K562 (cell line): ENCODE results near the gene MPIG6B. TPM values are rescaled to one million over a fixed set of nuclear protein-coding genes. Genes with fewer than 3 reads are reported as not detected.

Experiments used
- ATF7 ChIP-seq: fragments of 450-650 bp; IDR thresholded peaks from 2 replicates; pipeline ENCODE4 v1.7.1; 2014; ENCODE audit warnings: mild to moderate bottlenecking, moderate library complexity
- KDM5B ChIP-seq: fragments of 200-600 bp; sonication (generic); IDR thresholded peaks from 2 replicates; pipeline ENCODE4 v1.6.1; 2012; ENCODE audit warnings: low read depth, mild to moderate bottlenecking, moderate library complexity, low read length, control low read depth, inconsistent platforms; ENCODE audit not compliant: insufficient replicate concordance
- KHSRP ChIP-seq: fragments of 450-650 bp; IDR thresholded peaks from 2 replicates; pipeline ENCODE4 v1.6.1; 2017
- MTA2 ChIP-seq: fragments of 450-650 bp; IDR thresholded peaks from 2 replicates; pipeline ENCODE4 v1.6.1; 2016; ENCODE audit warnings: low read depth
- MTA3 ChIP-seq: fragments of 450-650 bp; formaldehyde crosslinking; IDR thresholded peaks from 2 replicates; pipeline ENCODE4 v1.6.1; 2017; ENCODE audit warnings: mild to moderate bottlenecking, borderline replicate concordance
- PHF21A ChIP-seq: fragments of 450-650 bp; IDR thresholded peaks from 2 replicates; pipeline ENCODE4 v1.6.1; 2017; ENCODE audit warnings: low read depth, borderline replicate concordance
- PTBP1 ChIP-seq: fragments of 200-400 bp; formaldehyde crosslinking; IDR thresholded peaks from 2 replicates; pipeline ENCODE4 v1.6.1; 2017; ENCODE audit warnings: low read depth, low read length
- RAD51 ChIP-seq: fragments of 450-650 bp; IDR thresholded peaks from 2 replicates; pipeline ENCODE4 v1.7.1; 2016; ENCODE audit warnings: low read depth, mild to moderate bottlenecking, borderline replicate concordance
- TFAM ChIP-seq: fragments of 250-450 bp; sonication (Bioruptor Pico); conservative IDR thresholded peaks from 2 replicates; pipeline ENCODE4 v1.5.0; 2021; ENCODE audit warnings: mild to moderate bottlenecking, moderate library complexity
- TOE1 ChIP-seq, 2 experiments: fragments of 450-650 bp in 1 of 2; sonication (generic) in 1 of 2; formaldehyde crosslinking in 1 of 2; IDR thresholded peaks; 2 replicates each; pipeline versions ENCODE4 v1.7.1 to v1.8.0; 2016 to 2022; ENCODE audit warnings: borderline replicate concordance in 2 of 2, mild to moderate bottlenecking in 2 of 2, antibody characterized with exemption in 1 of 2, inconsistent platforms in 1 of 2, low read depth in 1 of 2, missing genetic modification reagents in 1 of 2, moderate library complexity in 1 of 2
- TSC22D4 ChIP-seq: fragments of 450-650 bp; IDR thresholded peaks from 2 replicates; pipeline ENCODE4 v1.6.1; 2016; ENCODE audit warnings: missing genetic modification characterization, missing biosample characterization, control low read depth
- ZNF140 ChIP-seq: fragments of 250-450 bp; sonication (Bioruptor Pico); IDR thresholded peaks from 2 replicates; pipeline ENCODE4 v1.8.0; 2021; ENCODE audit warnings: moderate library complexity, mild to moderate bottlenecking, inconsistent platforms
- ZNF408 ChIP-seq: fragments of 250-450 bp; sonication (Bioruptor Pico); IDR thresholded peaks from 2 replicates; pipeline ENCODE4 v1.4.0; 2020; ENCODE audit warnings: low read depth, mild to moderate bottlenecking, moderate library complexity
- ZNF518B ChIP-seq: fragments of 250-450 bp; sonication (Bioruptor Pico); IDR thresholded peaks from 2 replicates; pipeline ENCODE4 v1.5.0; 2021; ENCODE audit warnings: mild to moderate bottlenecking, moderate library complexity
- polyA plus RNA-seq, 8 experiments: library from polyadenylated mRNA; depleted of rRNA in 4 of 8; stranded (reverse) in 5 of 8; unstranded in 3 of 8; fragments of >200 nt; fragmentation: Nextera tagmentation in 2 of 8; fragmentation: Illumina TruSeq in 1 of 8; extraction: Ambion mirVana in 2 of 8; extraction: Trizol in 1 of 8; gene quantifications; 2 replicates each; pipeline versions ENCODE4 v1.2.1 to v1.2.3, GENCODE V29; 2011 to 2014; ENCODE audit warnings: inconsistent platforms in 1 of 8, missing spikeins in 1 of 8
- total RNA-seq, 7 experiments: library from RNA; depleted of rRNA in 6 of 7; stranded (reverse); fragments of >200 nt in 6 of 7; fragmentation: Illumina TruSeq in 2 of 7; extraction: Trizol in 2 of 7; gene quantifications; 2 replicates each; pipeline versions ENCODE4 v1.2.1 to v1.2.3, GENCODE V29; 2011 to 2021; ENCODE audit warnings: low replicate concordance in 1 of 7
- TF ChIP-seq, protein P1 (sequence below): fragments of 250-450 bp; sonication (Bioruptor Pico); IDR thresholded peaks from 2 replicates; pipeline ENCODE4 v1.6.1; 2021; ENCODE audit warnings: mild to moderate bottlenecking
- TF ChIP-seq, protein P2 (sequence below): fragments of 150-350 bp; IDR thresholded peaks from 2 replicates; pipeline ENCODE4 v1.6.1; 2014; ENCODE audit warnings: low read depth, mild to moderate bottlenecking, low read length, borderline replicate concordance
- TF ChIP-seq, protein P3 (sequence below): fragments of 250-450 bp; sonication (Bioruptor Pico); IDR thresholded peaks from 2 replicates; pipeline ENCODE4 v1.5.0; 2020; ENCODE audit warnings: mild to moderate bottlenecking, borderline replicate concordance

MPIG6B gene
- total and polyA plus RNA-seq, 9 of the 15 experiments (the other 6 are each of a cell fraction or from before 2014, with no cell fraction given): 0.11 to 1.2 (median 0.28) TPM; not detected in 1

DNA sequence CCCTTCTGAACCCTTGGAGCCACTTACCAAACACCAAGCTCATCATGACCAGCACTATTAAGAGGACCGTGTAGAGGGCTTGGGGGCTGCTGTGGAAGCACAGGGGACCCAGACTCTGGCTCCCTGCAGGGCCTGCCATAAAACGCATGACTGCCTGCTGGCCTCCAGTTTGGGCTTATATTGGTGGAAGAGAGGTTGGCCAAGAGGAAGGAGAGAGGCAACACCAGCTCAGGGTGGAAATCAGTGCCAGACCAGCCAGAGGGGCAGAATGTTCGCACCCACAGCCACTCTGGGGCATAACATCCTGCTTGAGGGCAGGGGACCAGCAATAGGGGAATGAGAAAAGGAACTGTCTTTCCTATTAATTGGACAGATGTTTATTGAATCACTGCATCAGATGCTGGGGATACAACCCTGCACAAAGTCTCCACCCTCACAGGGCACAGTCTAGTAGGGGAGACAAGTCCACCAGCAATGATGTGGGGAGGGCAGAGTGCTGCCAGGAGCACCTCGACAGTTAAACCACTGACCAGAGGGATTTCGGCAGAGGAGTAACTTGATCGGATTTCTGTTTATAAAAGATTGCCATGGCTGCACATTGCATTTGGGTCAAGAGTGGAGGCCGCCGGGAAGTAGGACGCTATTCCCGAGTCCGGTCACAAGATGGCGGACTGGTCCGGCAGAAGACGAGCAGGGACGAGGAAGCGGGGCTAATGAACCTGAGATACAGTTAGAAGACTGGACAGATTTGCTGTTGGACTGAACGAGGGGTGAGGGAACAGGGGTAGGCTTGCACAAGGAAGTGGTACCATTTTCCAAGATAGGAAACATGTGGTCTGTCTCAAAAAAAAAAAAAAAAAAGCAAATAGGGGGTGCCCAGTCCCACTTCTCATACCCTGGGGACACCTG, 42.7 kb upstream of the MPIG6B start, which contains the start of gene LY6G5C (continued):
- peak; percentile 13; the same call in 1 of the 2 replicates for TF ChIP-seq MTA3
- TF ChIP-seq MTA2: no peak
- no peak for TF ChIP-seq RAD51
- no peak for TF ChIP-seq KDM5B
- TF ChIP-seq, protein P1, sequence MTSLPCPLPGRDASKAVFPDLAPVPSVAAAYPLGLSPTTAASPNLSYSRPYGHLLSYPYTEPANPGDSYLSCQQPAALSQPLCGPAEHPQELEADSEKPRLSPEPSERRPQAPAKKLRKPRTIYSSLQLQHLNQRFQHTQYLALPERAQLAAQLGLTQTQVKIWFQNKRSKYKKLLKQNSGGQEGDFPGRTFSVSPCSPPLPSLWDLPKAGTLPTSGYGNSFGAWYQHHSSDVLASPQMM (CRISPR knock-in tag): no peak
- TF ChIP-seq PTBP1: no peak
- TF ChIP-seq, protein P2, sequence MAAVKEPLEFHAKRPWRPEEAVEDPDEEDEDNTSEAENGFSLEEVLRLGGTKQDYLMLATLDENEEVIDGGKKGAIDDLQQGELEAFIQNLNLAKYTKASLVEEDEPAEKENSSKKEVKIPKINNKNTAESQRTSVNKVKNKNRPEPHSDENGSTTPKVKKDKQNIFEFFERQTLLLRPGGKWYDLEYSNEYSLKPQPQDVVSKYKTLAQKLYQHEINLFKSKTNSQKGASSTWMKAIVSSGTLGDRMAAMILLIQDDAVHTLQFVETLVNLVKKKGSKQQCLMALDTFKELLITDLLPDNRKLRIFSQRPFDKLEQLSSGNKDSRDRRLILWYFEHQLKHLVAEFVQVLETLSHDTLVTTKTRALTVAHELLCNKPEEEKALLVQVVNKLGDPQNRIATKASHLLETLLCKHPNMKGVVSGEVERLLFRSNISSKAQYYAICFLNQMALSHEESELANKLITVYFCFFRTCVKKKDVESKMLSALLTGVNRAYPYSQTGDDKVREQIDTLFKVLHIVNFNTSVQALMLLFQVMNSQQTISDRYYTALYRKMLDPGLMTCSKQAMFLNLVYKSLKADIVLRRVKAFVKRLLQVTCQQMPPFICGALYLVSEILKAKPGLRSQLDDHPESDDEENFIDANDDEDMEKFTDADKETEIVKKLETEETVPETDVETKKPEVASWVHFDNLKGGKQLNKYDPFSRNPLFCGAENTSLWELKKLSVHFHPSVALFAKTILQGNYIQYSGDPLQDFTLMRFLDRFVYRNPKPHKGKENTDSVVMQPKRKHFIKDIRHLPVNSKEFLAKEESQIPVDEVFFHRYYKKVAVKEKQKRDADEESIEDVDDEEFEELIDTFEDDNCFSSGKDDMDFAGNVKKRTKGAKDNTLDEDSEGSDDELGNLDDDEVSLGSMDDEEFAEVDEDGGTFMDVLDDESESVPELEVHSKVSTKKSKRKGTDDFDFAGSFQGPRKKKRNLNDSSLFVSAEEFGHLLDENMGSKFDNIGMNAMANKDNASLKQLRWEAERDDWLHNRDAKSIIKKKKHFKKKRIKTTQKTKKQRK: no peak
- no peak for TF ChIP-seq ZNF518B
- TF ChIP-seq TOE1 (IDR thresholded peaks at IDR 0.05; ENCODE audit: borderline replicate concordance): no peak
- TF ChIP-seq TOE1 (CRISPR knock-in tag; IDR thresholded peaks at IDR 0.05; ENCODE audit: borderline replicate concordance, low read depth): no peak
- TF ChIP-seq ZNF408 (CRISPR knock-in tag): no peak
- no peak for TF ChIP-seq KHSRP
- no peak for TF ChIP-seq ZNF140 (CRISPR knock-in tag)
- TF ChIP-seq ATF7: peak; percentile 67; the same call in 1 of the 2 replicates
- TF ChIP-seq, protein P3, sequence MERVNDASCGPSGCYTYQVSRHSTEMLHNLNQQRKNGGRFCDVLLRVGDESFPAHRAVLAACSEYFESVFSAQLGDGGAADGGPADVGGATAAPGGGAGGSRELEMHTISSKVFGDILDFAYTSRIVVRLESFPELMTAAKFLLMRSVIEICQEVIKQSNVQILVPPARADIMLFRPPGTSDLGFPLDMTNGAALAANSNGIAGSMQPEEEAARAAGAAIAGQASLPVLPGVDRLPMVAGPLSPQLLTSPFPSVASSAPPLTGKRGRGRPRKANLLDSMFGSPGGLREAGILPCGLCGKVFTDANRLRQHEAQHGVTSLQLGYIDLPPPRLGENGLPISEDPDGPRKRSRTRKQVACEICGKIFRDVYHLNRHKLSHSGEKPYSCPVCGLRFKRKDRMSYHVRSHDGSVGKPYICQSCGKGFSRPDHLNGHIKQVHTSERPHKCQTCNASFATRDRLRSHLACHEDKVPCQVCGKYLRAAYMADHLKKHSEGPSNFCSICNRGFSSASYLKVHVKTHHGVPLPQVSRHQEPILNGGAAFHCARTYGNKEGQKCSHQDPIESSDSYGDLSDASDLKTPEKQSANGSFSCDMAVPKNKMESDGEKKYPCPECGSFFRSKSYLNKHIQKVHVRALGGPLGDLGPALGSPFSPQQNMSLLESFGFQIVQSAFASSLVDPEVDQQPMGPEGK: no peak
- TF ChIP-seq TFAM: no peak
- no peak for TF ChIP-seq TSC22D4 (tag)
- peak; percentile 71; the same call in 1 of the 2 replicates for TF ChIP-seq PHF21A
